ENCODE results near the gene ALPK3.
A peak's percentile ranks its signal among the peaks of the same experiment; 100 is the strongest.
"Not testable (repeated sequence)": the region's sequence is repeated elsewhere in the genome, so short reads cannot be mapped to it uniquely, and the experiment has no call there.

The ALPK3 gene

GRCh38 chr15:84824260-84825007, 7.3 kb downstream of the ALPK3 start:
- DNase-seq = no peak

- no peak for DNase-seq
Measured at GRCh38 chr15:84826369-84826823, 9.2 kb downstream of the ALPK3 start.

- no peak for DNase-seq
Measured at GRCh38 chr15:84827246-84827645, 10.1 kb downstream of the ALPK3 start.

- no peak for DNase-seq
Measured at GRCh38 chr15:84828086-84828908, 11.1 kb downstream of the ALPK3 start.

- no peak for DNase-seq
Measured at GRCh38 chr15:84829428-84829827, 12.3 kb downstream of the ALPK3 start.

GRCh38 chr15:84830036-84830435, 12.9 kb downstream of the ALPK3 start:
- no peak for DNase-seq

- DNase-seq = no peak
Measured at GRCh38 chr15:84831028-84831427, 13.9 kb downstream of the ALPK3 start.

GRCh38 chr15:84831613-84832012, 14.5 kb downstream of the ALPK3 start:
- no peak for DNase-seq

- no peak for DNase-seq
Measured at GRCh38 chr15:84832448-84833040, 15.4 kb downstream of the ALPK3 start.

GRCh38 chr15:84833447-84834228, 16.5 kb downstream of the ALPK3 start:
- peak; percentile 21 for DNase-seq

GRCh38 chr15:84834229-84834955, 17.2 kb downstream of the ALPK3 start:
- no peak for DNase-seq

- no peak for DNase-seq
Measured at GRCh38 chr15:84834969-84835368, 17.8 kb downstream of the ALPK3 start.

GRCh38 chr15:84835661-84836337, 18.6 kb downstream of the ALPK3 start:
- no peak for DNase-seq

- no peak for DNase-seq
Measured at GRCh38 chr15:84836844-84837243, 19.7 kb downstream of the ALPK3 start.

GRCh38 chr15:84839714-84840113, 22.6 kb downstream of the ALPK3 start:
- no peak for DNase-seq

GRCh38 chr15:84840255-84840654, 23.1 kb downstream of the ALPK3 start:
- DNase-seq = no peak

- peak; percentile 15 for DNase-seq
Measured at GRCh38 chr15:84840741-84841429, 23.7 kb downstream of the ALPK3 start.

GRCh38 chr15:84842781-84843180, 25.6 kb downstream of the ALPK3 start:
- DNase-seq = no peak

- DNase-seq = no peak
Measured at GRCh38 chr15:84844964-84845363, 27.8 kb downstream of the ALPK3 start.

- DNase-seq = not testable (repeated sequence)
Measured at GRCh38 chr15:84845631-84846030, 28.5 kb downstream of the ALPK3 start.

- no peak for DNase-seq
Measured at GRCh38 chr15:84846269-84846668, 29.1 kb downstream of the ALPK3 start.
